KMS-11 (cell line): ENCODE data around the gene GALNT2.

ENCODE experiments used
- H2AFZ ChIP-seq: fragments of 200-600 bp; sonication (generic); 2 replicates; pipeline ENCODE4 v1.6.1; 2016; ENCODE audit warnings: antibody characterized with exemption, mixed run types, low read depth
- H3K27ac ChIP-seq: fragments of 200-600 bp; sonication (generic); 2 replicates; pipeline ENCODE4 v1.6.1; 2016; ENCODE audit warnings: mild to moderate bottlenecking, mixed run types
- H3K27me3 ChIP-seq: fragments of 200-600 bp; sonication (generic); 2 replicates; pipeline ENCODE4 v1.6.1; 2017; ENCODE audit warnings: mild to moderate bottlenecking, low read depth, mixed run types, moderate library complexity; ENCODE audit not compliant: insufficient read depth
- H3K36me3 ChIP-seq: fragments of 200-600 bp; sonication (generic); 2 replicates; pipeline ENCODE4 v1.6.1; 2017; ENCODE audit warnings: mild to moderate bottlenecking, mixed run types; ENCODE audit not compliant: insufficient read depth
- H3K4me1 ChIP-seq: fragments of 200-600 bp; sonication (generic); 2 replicates; pipeline ENCODE4 v1.6.1; 2016; ENCODE audit warnings: mild to moderate bottlenecking, low read depth, mixed run types; ENCODE audit not compliant: poor library complexity, severe bottlenecking
- H3K4me2 ChIP-seq: fragments of 200-600 bp; sonication (generic); 2 replicates; pipeline ENCODE4 v1.7.0; 2016; ENCODE audit warnings: mild to moderate bottlenecking, mixed run types
- H3K4me3 ChIP-seq: fragments of 200-600 bp; sonication (generic); IDR thresholded peaks from 2 replicates; pipeline ENCODE4 v1.6.1; 2017; ENCODE audit warnings: low read depth, low read length, mixed read lengths; ENCODE audit not compliant: insufficient read depth
- H3K79me2 ChIP-seq: fragments of 200-600 bp; sonication (generic); 2 replicates; pipeline ENCODE4 v1.6.1; 2016; ENCODE audit warnings: low read depth, mixed run types; ENCODE audit not compliant: insufficient read depth
- H3K9ac ChIP-seq: fragments of 200-600 bp; sonication (generic); 2 replicates; pipeline ENCODE4 v1.6.1; 2016; ENCODE audit warnings: mild to moderate bottlenecking, mixed run types
- H4K20me1 ChIP-seq: fragments of 200-600 bp; sonication (generic); 2 replicates; pipeline ENCODE4 v1.6.1; 2016; ENCODE audit warnings: mild to moderate bottlenecking, mixed run types; ENCODE audit not compliant: insufficient read depth
- TF ChIP-seq, protein P1 (sequence below): fragments of 200-600 bp; sonication (generic); conservative IDR thresholded peaks from 2 replicates; pipeline ENCODE4 v1.6.1; 2017; ENCODE audit warnings: low read depth, mild to moderate bottlenecking, antibody characterized with exemption, low read length, moderate library complexity, mixed read lengths

GALNT2 gene

DNA sequence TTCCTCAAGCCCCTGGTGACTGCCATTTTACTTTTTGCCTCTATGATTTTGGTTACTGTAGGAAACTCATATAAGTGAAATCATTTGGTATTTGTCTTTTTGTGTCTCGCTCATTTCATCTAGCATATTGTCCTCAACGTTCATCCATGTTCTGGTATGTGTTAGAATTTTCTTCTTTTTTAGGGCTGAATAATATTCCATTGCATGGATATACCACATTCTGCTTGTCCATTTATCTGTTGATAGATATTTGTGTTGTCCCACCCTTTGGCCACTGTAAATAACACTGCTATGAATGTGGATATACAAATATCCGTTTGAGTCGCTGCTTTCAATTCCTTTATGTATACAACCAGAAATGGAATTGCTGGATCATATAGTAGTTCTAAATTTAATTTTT lies 4.5 kb upstream of the GALNT2 start:
- Histone ChIP-seq H3K27ac (no peak overlapping the region), H3K4me2 (no peak overlapping the region), H4K20me1 (no peaks in the 10 kb centered on the region), H2AFZ (no peak overlapping the region), H3K79me2 (peaks cover 2% of the 10 kb centered on the region; the same call in 1 of the 2 replicates), H3K4me3 (no peak overlapping the region), H3K36me3 (no peaks in the 10 kb centered on the region), H3K27me3 (no peaks in the 10 kb centered on the region), H3K9ac (no peak overlapping the region), H3K4me1 (peaks cover 12% of the 10 kb centered on the region)
- TF ChIP-seq, protein P1, sequence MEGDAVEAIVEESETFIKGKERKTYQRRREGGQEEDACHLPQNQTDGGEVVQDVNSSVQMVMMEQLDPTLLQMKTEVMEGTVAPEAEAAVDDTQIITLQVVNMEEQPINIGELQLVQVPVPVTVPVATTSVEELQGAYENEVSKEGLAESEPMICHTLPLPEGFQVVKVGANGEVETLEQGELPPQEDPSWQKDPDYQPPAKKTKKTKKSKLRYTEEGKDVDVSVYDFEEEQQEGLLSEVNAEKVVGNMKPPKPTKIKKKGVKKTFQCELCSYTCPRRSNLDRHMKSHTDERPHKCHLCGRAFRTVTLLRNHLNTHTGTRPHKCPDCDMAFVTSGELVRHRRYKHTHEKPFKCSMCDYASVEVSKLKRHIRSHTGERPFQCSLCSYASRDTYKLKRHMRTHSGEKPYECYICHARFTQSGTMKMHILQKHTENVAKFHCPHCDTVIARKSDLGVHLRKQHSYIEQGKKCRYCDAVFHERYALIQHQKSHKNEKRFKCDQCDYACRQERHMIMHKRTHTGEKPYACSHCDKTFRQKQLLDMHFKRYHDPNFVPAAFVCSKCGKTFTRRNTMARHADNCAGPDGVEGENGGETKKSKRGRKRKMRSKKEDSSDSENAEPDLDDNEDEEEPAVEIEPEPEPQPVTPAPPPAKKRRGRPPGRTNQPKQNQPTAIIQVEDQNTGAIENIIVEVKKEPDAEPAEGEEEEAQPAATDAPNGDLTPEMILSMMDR: no peak

DNA sequence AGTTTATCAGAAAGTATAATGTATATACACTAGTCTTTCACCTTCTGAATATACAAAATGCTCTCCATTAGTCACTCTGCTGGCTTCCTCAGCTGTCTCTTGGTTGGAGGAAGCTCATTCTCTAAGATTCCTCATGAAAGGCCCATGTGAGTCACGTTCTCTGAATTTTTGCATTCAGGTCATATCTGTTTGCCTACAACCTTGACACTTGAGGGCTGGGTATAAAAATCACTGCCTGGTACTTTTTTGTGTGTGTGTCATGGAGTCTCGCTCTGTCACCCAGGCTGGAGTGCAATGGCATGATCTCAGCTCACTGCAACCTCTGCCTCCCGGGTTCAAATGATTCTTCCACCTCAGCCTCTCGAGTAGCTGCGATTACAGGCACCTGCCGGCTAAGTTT lies 2.8 kb upstream of the GALNT2 start:
- Histone ChIP-seq H3K36me3 (no peaks in the 10 kb centered on the region), H4K20me1 (0 out of 2 replicates have a peak, but pooled peaks cover 3% of the 10 kb centered on the region)
- TF ChIP-seq, protein P1: no peak

DNA sequence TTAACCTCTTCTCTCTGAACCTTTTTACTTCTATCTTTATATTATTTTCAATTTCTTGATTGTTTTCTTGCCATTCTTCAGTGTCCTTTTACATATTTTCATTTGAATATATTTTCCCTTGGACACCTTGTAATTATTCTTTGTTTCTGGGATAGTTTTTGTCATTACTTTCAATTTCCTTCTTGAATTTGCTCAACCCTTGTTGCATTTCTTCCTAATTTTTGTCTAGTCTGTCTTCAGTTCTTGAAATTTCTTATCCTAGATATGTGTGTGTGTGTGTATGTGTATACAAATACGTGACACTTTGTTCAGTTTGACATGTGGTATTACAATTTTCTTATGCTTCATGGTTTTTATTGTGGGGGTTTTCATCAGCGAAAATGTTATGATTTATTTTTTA lies 1.9 kb upstream of the GALNT2 start:
- no peak overlapping the region for H3K4me3 ChIP-seq

More for the DNA sequence above, 2.8 kb upstream of the GALNT2 start:
- no peak overlapping the region for H3K4me3 ChIP-seq
- H3K4me2 ChIP-seq: no peak overlapping the region
- H3K27me3 ChIP-seq: no peaks in the 10 kb centered on the region
- H3K4me1 ChIP-seq: peaks cover 13% of the 10 kb centered on the region
- peaks cover 20% of the 10 kb centered on the region for H3K79me2 ChIP-seq
- no peak overlapping the region for H3K9ac ChIP-seq
- no peak overlapping the region for H2AFZ ChIP-seq
- no peak overlapping the region for H3K27ac ChIP-seq

DNA sequence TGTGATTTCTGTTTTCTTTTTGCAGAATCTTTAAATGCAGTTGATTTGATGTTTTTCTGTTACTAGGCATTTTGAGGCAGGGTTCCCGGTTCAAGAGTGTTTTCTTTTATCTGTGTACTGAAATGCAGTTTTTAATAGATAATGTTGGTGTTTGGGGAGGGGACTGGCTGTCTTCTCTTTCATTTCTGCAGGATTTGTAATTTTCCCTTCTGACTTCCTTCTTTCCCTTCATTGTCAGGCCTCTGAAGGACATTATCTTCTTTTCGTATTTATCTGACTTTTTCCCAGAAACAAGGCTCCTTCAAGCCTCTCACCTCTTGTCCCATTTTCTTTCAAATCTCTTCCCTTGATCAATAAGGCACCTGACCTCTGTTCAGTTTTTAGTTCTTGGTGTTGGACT lies 1.5 kb upstream of the GALNT2 start:
- Histone ChIP-seq H3K27ac (peak overlapping the region; percentile 70), H3K4me2 (peak overlapping the region; percentile 81), H2AFZ (peak overlapping the region; percentile 68), H3K79me2 (peaks cover 33% of the 10 kb centered on the region), H3K9ac (peak overlapping the region; percentile 67), H3K4me3 (no peak overlapping the region), H3K36me3 (no peaks in the 10 kb centered on the region), H3K27me3 (no peaks in the 10 kb centered on the region), H4K20me1 (peaks cover 14% of the 10 kb centered on the region), H3K4me1 (peaks cover 26% of the 10 kb centered on the region)
- TF ChIP-seq, protein P1: no peak

More for the DNA sequence above, 1.9 kb upstream of the GALNT2 start:
- Histone ChIP-seq H3K4me1 (peaks cover 22% of the 10 kb centered on the region), H3K79me2 (peaks cover 29% of the 10 kb centered on the region), H3K36me3 (no peaks in the 10 kb centered on the region), H3K9ac (no peak overlapping the region), H3K27ac (no peak overlapping the region), H3K4me2 (peak overlapping the region; percentile 81; the same call in 1 of the 2 replicates), H2AFZ (no peak overlapping the region), H4K20me1 (peaks cover 12% of the 10 kb centered on the region), H3K27me3 (no peaks in the 10 kb centered on the region)
- TF ChIP-seq, protein P1: no peak
